IPS DF 4.7 (cell line): ENCODE measurements around the gene DLGAP4.

ENCODE experiments used
- DNase-seq: peaks from one replicate; pipeline ENCODE4 v3.0.0-alpha.2; 2013; ENCODE audit warnings: low spot score; ENCODE audit errors: extremely low read depth

Gene DLGAP4

GRCh38 chr20:36308986-36309385 lies 2.8 kb downstream of the DLGAP4 start:
- no peak for DNase-seq

DNA sequence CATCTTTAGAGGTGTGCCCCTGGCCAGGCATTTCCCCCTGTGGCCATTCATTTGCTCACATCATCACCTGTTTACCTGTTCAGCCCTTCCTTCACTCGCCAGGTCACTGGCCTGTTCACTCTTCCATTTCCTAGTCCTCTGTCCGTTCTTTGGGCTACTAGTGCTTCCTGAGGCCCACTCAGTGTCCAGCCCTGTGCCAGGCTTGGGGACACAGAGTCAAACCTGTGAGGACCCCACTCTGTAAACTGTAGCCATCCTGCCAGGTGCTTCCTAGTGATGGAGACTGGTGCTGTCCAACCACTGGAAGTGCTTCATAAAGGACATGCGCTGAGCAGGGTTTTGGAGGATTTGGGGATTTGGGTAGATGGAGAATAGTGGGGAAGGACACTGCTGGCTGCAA lies 3.5 kb downstream of the DLGAP4 start:
- no peak for DNase-seq

GRCh38 chr20:36310215-36310981 lies 4.3 kb downstream of the DLGAP4 start:
- no peak for DNase-seq

DNA sequence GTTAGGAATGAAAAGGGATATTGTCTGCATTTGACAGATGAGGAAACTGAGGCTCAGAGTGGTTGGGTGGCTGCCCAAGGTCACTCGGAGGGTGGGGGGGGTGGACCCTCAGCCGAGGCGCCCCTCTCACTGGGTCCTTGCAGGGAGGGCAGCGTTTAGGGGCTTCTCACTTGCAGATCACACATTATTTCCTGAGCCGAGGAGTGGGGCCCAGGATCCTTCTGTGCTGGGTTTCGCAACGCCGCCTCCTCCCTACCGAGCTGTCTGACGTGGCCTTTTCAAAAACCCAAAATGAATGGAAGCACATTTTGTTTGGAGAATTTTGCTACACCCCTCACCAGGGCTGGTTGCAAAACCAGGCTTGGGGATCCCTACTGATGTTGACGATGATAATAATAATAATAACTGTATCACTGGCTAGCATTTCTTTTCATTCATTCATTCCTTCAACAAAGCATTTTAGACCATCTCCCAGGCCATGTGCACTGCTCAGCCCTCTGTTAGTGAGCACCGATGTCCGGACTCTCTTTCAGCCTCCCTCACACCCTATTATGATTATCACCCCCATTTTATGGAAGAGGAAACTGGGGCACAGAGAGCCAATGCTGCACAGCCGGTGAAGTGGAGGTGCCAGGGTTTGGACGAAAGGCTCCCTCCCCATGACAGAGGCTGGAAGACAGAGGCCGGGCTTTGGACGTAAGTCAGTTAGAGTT lies 5.2 kb downstream of the DLGAP4 start:
- DNase-seq = no peak

DNA sequence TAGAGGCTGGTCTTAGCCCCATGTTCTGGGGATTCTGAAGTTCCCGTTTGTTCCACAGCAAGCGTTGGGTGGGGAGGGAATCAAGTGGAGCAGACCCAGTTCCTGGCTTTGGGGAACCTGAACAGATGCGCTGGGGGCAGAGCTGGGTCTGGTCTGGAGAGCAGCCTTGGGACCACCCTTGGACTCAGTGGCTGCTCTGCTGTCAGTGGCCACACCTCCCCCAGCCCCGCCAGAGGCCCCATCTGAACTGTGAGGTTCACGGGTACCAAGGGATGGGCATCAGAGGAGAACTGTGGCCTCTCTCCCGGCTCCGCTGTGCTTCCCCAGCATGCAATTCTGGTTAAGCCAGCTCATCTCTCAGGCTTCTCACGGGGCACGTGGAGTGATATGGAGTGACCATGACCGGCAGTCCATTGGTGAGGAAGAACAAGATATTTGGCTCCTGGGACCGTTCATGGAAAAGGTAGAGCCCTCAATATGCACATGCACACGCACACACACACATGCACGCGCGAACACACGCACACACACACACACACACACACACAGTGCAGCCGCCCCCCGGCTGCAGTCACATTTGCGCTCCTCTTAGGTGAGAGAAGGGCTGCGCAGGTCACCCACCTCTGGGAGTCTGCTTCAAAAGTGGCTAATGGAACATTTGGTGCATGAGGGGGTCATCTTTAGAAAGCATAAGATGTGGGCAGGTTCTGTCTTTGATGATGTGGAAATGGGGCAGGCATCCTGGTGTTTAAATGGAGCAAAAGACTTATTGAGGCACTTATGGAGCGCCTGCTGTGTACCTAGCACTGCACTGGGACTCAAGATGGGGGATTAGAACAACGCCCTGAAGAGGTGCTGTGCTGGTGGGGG lies 6.0 kb downstream of the DLGAP4 start:
- DNase-seq = no peak

DNA sequence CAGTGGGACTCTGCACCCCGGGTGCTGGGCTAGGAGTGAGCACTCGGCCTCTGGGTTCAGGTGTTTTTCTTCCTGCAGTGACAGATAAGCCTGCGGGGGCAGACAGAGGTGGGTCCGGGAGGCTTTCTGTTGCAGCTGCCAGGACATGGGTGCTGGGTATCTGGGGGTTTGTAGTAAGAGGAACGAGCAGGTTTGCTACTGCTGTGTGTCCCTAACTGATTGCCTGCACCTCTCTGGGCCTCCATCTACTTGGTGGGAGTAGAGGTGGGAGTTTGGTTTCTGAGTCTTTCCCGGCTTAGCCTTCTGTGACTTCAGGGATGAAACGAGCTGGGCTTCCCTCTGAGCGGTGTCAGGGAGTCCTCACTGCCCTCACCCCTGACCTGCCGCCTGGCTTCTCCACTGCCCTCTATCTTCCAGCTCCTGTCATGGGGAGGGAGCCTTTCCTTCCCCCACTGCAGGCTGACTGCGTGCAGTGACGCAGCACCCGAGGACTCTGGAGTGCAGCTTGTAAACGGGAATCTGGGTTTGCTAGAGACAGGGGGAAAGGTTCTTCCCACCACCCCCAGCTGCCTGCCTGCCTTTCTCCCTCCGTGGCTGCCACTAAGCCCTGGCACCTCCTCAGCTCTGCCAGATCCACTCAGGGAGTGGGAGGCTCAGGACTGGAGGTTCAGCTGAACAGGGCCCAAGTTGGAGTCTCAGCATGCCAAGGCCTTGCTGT lies 6.7 kb downstream of the DLGAP4 start:
- DNase-seq = no peak

- no peak for DNase-seq
These were observed 7.3 kb downstream of the DLGAP4 start for GRCh38 chr20:36313476-36313875.

DNA sequence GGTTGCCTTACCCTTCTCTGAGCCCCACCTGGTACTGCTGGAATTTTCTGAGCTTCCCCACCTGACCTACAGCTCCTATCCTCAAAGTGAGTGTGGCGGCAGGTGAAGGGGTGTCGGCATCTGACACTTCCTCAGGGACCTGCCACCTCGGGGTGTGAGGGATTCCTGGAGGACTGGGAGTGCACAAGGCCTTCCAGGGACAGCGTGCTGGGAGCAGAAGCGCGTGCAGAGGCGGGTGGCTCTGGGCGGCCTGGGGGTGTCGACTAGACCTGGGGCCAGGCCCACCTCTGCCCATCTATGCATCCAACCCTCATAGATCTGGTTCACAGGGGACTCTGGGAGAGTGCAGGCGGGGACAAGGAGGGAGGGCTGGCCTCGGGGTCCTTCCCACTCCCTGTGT lies 7.8 kb downstream of the DLGAP4 start:
- no peak for DNase-seq

DNA sequence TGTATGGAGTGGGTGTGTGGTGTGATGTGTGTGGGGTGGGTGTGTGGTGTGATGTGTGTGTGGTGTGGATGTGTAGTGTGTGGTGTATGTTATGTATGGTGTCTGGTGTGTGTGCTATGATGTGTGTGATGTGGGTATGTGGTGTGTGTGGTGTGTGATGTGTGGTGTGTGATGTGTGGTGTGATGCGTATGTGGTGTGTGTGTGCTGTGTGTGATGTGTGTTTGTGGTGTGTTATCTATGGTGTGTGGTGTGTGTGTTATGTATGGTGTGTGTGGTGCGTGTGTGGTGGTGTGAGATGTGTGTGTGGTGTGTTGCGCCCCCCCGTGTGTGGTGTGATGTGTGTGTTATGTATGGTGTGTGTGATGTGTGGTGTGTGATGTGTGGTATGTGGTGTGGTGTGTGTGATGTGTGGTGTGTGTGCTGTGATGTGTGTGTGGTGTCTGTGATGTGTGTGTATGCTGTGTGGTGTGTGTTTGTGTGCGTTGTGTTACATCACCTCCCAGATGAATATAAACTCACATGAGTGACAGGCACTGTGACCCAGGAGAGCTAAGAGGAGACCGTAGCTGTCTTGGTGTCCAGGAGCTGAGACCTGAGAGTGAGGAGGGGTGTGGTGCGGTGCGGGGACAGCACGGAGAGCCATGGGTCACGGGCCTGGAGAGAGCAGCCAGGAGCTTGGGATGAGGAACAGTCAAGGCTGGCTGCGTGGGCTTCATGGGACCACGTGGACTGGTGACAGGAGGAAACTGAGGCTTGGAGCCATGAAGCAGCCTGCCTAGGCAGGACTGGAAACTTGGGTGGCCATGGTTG lies 8.8 kb downstream of the DLGAP4 start:
- no peak for DNase-seq

DNA sequence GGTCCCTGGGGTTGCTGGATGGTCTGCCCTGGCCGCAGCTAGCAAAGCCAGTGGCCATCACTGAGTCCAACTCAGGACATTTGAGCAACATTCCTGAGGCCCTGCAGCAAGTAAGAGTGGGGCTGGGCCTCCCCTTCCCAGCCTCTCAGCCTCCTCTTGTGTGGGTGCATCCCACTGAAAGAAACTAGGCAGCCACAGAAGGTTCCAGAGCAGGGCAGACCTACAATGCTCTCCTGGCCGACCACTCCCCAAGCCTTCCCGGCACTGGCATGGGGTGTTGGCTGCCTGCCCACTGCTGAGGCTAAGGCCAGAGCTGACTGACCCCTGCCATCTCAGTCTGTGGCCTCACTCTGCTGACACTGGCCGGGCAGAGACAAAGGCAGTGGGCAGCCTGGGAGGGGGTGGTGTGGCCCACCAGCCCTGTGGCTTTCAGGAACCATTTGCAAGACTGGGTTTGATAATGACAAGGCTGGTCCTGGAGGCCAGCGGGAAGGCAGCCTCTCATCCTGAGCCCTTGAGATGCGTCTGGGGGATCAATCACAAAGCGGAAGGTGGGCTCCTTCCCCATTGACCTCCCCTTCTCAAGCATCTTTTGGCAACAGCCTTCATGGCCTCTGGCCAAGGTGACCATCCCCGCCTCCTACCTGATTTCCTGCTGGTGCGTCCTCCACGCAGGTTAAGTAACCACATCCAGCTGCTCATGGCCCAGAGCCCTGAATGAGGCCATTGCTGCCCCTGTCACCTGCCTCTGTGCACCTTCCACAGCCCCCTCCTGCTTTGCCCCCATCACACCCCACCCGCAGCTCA lies 9.6 kb downstream of the DLGAP4 start:
- DNase-seq = no peak

GRCh38 chr20:36317675-36318074 lies 11.5 kb downstream of the DLGAP4 start:
- DNase-seq = no peak

DNA sequence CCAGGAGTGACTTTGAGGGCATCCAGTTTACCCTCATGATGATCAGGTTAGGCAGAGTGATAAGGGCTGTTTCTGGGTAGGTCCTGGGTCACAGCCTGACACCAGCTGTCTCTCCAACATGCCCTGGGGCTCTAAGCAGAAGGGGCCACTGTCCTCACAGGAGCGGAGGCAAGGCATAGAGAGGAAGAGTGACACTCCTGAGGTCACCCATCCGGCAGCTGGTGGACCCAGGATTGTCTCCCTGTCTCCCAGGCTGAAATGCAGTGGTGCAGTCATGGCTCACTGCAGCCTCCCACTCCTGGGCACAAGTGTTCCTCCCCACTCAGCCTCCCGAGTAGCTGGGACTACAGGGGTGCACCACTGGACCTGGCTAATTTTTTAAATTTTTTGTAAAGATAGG lies 12.0 kb downstream of the DLGAP4 start:
- no peak for DNase-seq

GRCh38 chr20:36319356-36320260 lies 13.5 kb downstream of the DLGAP4 start:
- DNase-seq = no peak

- no peak for DNase-seq
These were observed 14.2 kb downstream of the DLGAP4 start for GRCh38 chr20:36320261-36320897.

GRCh38 chr20:36320898-36321695 lies 15.0 kb downstream of the DLGAP4 start:
- DNase-seq = no peak

- DNase-seq = no peak
These were observed 16.0 kb downstream of the DLGAP4 start for GRCh38 chr20:36322131-36322530.

DNA sequence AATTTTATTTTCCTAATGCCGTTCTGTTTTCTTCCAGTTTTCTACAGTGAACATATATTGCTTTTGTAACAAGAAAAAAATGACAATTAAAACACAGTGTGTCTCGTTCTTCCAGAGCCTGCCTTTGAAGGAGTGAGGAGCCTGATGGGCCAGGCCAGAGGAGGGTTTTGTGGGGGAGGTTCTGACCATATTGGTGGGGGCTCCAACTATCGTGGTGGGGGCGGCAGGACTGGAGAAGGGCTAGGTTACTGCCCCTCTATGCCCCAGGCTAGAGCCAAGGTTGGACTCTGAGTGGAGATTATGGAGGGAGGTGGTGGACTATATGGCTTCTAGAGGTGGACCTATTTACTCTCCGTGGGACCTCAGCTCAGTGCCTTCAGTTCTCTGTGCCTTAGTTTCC lies 24.0 kb downstream of the DLGAP4 start:
- DNase-seq = no peak
